Gastrocnemius medialis (tissue), 4 donors: ENCODE results near the gene GRIK1.

ENCODE experiments used
- CTCF ChIP-seq, 5 experiments: fragments of 450-650 bp in 3 of 5; fragments of 200-600 bp in 2 of 5; sonication (generic) in 2 of 5; IDR thresholded peaks in 4 of 5; conservative IDR thresholded peaks in 1 of 5; 1 replicate in 4 of 5; 2 replicates in 1 of 5; pipeline ENCODE4 v1.5.1; 2016 to 2019; ENCODE audit warnings: antibody characterized with exemption in 5 of 5, mild to moderate bottlenecking in 3 of 5, moderate library complexity in 3 of 5
- POLR2A ChIP-seq, 2 donors: fragments of 450-650 bp; IDR thresholded peaks; one replicate each; pipeline ENCODE4 v1.6.1; 2017; ENCODE audit warnings: antibody characterized with exemption in 2 of 2, mild to moderate bottlenecking in 2 of 2, moderate library complexity in 2 of 2

- TF ChIP-seq CTCF (IDR thresholded peaks at IDR 0.05 in 4 of 5, conservative IDR thresholded peaks at IDR 0.05 in 1 of 5) (no peak), POLR2A (IDR thresholded peaks at IDR 0.05) (no peak)
Observed at GRCh38 chr21:29749223-29749622, 190.6 kb downstream of the GRIK1 start.
